SJSA1 (cell line): Measurements from ENCODE around the gene IL17RC. TPM values are rescaled to one million over a fixed set of nuclear protein-coding genes. Genes with fewer than 3 reads are reported as not detected.

Source experiments
- DNase-seq, 2 experiments: peaks; one replicate each; pipeline ENCODE4 v3.0.0-alpha.2; 2015 to 2020; ENCODE audit warnings: low spot score in 2 of 2, low read depth in 1 of 2
- H3K27ac ChIP-seq: fragments of 250-450 bp; sonication (Bioruptor Pico); 2 replicates; pipeline ENCODE4 v1.5.1; 2020; ENCODE audit warnings: mild to moderate bottlenecking, moderate library complexity
- H3K27me3 ChIP-seq: fragments of 250-450 bp; sonication (Bioruptor Pico); replicated peaks from 2 replicates; pipeline ENCODE4 v1.5.1; 2020; ENCODE audit warnings: mild to moderate bottlenecking, moderate library complexity
- H3K36me3 ChIP-seq: fragments of 250-450 bp; sonication (Bioruptor Pico); 2 replicates; pipeline ENCODE4 v1.5.1; 2020; ENCODE audit warnings: mild to moderate bottlenecking
- H3K4me1 ChIP-seq: fragments of 250-450 bp; sonication (Bioruptor Pico); replicated peaks from 2 replicates; pipeline ENCODE4 v1.6.1; 2021; ENCODE audit warnings: mild to moderate bottlenecking
- H3K4me3 ChIP-seq: fragments of 250-450 bp; sonication (Bioruptor Pico); 2 replicates; pipeline ENCODE4 v1.5.1; 2020; ENCODE audit warnings: mild to moderate bottlenecking
- H3K9me3 ChIP-seq: fragments of 250-450 bp; sonication (Bioruptor Pico); replicated peaks from 2 replicates; pipeline ENCODE4 v1.5.1; 2020; ENCODE audit warnings: mild to moderate bottlenecking
- total RNA-seq: library from RNA; depleted of rRNA; stranded (reverse); fragments of >200 nt; shearing (Covaris generic); gene quantifications from 2 replicates; pipeline ENCODE4 v1.2.3, GENCODE V29; 2014

Gene IL17RC
- total RNA-seq, 1 experiment from 2014 or later, result 19.5 TPM

- Histone ChIP-seq H3K4me1 (peaks cover 35% of the 10 kb centered on the region), H3K36me3 (peaks cover 6% of the 10 kb centered on the region; the same call in 1 of the 2 replicates), H3K9me3 (0 out of 2 replicates have a peak, but pooled peaks cover 5% of the 10 kb centered on the region), H3K27ac (peak overlapping the region; percentile 26), H3K27me3 (no peaks in the 10 kb centered on the region), H3K4me3 (peak overlapping the region; percentile 50)
- DNase-seq, result peak; percentile 65 to 68
Observed at GRCh38 chr3:9915254-9916141, 1.4 kb upstream of the IL17RC start.

GRCh38 chr3:9916346-9916733 is 558 bp upstream of the IL17RC start:
- no peak for DNase-seq
- peak overlapping the region; percentile 31 for H3K4me3 ChIP-seq
- peaks cover 35% of the 10 kb centered on the region for H3K4me1 ChIP-seq
- H3K27ac ChIP-seq, result peak overlapping the region; percentile 9; the same call in 1 of the 2 replicates
- H3K27me3 ChIP-seq, result no peaks in the 10 kb centered on the region
- peaks cover 6% of the 10 kb centered on the region; the same call in 1 of the 2 replicates for H3K36me3 ChIP-seq
- 0 out of 2 replicates have a peak, but pooled peaks cover 5% of the 10 kb centered on the region for H3K9me3 ChIP-seq

- H3K4me3 ChIP-seq, result no peak overlapping the region
- no peak for DNase-seq
- H3K27me3 ChIP-seq, result no peaks in the 10 kb centered on the region
- no peak overlapping the region for H3K27ac ChIP-seq
- peaks cover 35% of the 10 kb centered on the region for H3K4me1 ChIP-seq
- H3K36me3 ChIP-seq, result peaks cover 6% of the 10 kb centered on the region; the same call in 1 of the 2 replicates
- 0 out of 2 replicates have a peak, but pooled peaks cover 5% of the 10 kb centered on the region for H3K9me3 ChIP-seq
Observed at GRCh38 chr3:9917820-9918219, 922 bp downstream of the IL17RC start.

GRCh38 chr3:9918261-9919038 is 1.6 kb downstream of the IL17RC start:
- Histone ChIP-seq H3K27me3 (no peaks in the 10 kb centered on the region), H3K4me3 (no peak overlapping the region), H3K27ac (no peak overlapping the region), H3K36me3 (peaks cover 6% of the 10 kb centered on the region; the same call in 1 of the 2 replicates), H3K4me1 (peaks cover 35% of the 10 kb centered on the region), H3K9me3 (0 out of 2 replicates have a peak, but pooled peaks cover 5% of the 10 kb centered on the region)
- no peak for DNase-seq

GRCh38 chr3:9928158-9928557 is 11.3 kb downstream of the IL17RC start:
- no peak for DNase-seq
- Histone ChIP-seq H3K4me3 (no peak overlapping the region), H3K4me1 (peaks cover 8% of the 10 kb centered on the region), H3K27me3 (no peaks in the 10 kb centered on the region), H3K9me3 (no peaks in the 10 kb centered on the region), H3K36me3 (no peaks in the 10 kb centered on the region), H3K27ac (no peak overlapping the region)

GRCh38 chr3:9930804-9931418 is 14.0 kb downstream of the IL17RC start:
- Histone ChIP-seq H3K27me3 (no peaks in the 10 kb centered on the region), H3K36me3 (no peaks in the 10 kb centered on the region), H3K27ac (no peak overlapping the region), H3K4me3 (no peak overlapping the region), H3K4me1 (peaks cover 21% of the 10 kb centered on the region), H3K9me3 (no peaks in the 10 kb centered on the region)
- DNase-seq, result no peak

- H3K36me3 ChIP-seq, result no peaks in the 10 kb centered on the region; the same call in 1 of the 2 replicates
- DNase-seq, result no peak
- H3K4me1 ChIP-seq, result peaks cover 21% of the 10 kb centered on the region
- H3K4me3 ChIP-seq, result peak overlapping the region; percentile 58
- no peak overlapping the region for H3K27ac ChIP-seq
- no peaks in the 10 kb centered on the region for H3K9me3 ChIP-seq
- H3K27me3 ChIP-seq, result no peaks in the 10 kb centered on the region
Observed at GRCh38 chr3:9932535-9932842, 15.6 kb downstream of the IL17RC start.

- Histone ChIP-seq H3K4me1 (peaks cover 21% of the 10 kb centered on the region), H3K27ac (no peak overlapping the region), H3K36me3 (no peaks in the 10 kb centered on the region; the same call in 1 of the 2 replicates), H3K4me3 (peak overlapping the region; percentile 58), H3K27me3 (no peaks in the 10 kb centered on the region), H3K9me3 (no peaks in the 10 kb centered on the region)
- peak; percentile 67 to 84 for DNase-seq
Observed at GRCh38 chr3:9932843-9933560, 16.1 kb downstream of the IL17RC start.

- H3K4me3 ChIP-seq, result peak within 1 kb of the TSS; percentile 58
- peak; percentile 86 to 87 for DNase-seq
- no peaks in the 10 kb centered on the region; the same call in 1 of the 2 replicates for H3K36me3 ChIP-seq
- H3K27me3 ChIP-seq, result no peaks in the 10 kb centered on the region
- peaks cover 21% of the 10 kb centered on the region for H3K4me1 ChIP-seq
- peak within 1 kb of the TSS; percentile 32 for H3K27ac ChIP-seq
- no peaks in the 10 kb centered on the region for H3K9me3 ChIP-seq
Observed at GRCh38 chr3:9933561-9934234, 16.8 kb downstream of the IL17RC start, which contains the start of gene CRELD1. Gene CRELD1, plus strand, starts transcription at chr3:9933834. Its CDS starts 605 bp downstream, at chr3:9934439.

- H3K27ac ChIP-seq, result no peak overlapping the region
Observed at GRCh38 chr3:9934235-9934621, 17.3 kb downstream of the IL17RC start.

GRCh38 chr3:9934993-9935392 is 18.1 kb downstream of the IL17RC start:
- Histone ChIP-seq H3K4me3 (no peak overlapping the region), H3K4me1 (peaks cover 21% of the 10 kb centered on the region), H3K36me3 (no peaks in the 10 kb centered on the region; the same call in 1 of the 2 replicates), H3K9me3 (no peaks in the 10 kb centered on the region), H3K27me3 (no peaks in the 10 kb centered on the region), H3K27ac (no peak overlapping the region)
- no peak for DNase-seq

More at GRCh38 chr3:9934235-9934621, 17.3 kb downstream of the IL17RC start:
- no peak for DNase-seq
- Histone ChIP-seq H3K4me3 (peak overlapping the region; percentile 58), H3K36me3 (no peaks in the 10 kb centered on the region; the same call in 1 of the 2 replicates), H3K9me3 (no peaks in the 10 kb centered on the region), H3K27me3 (no peaks in the 10 kb centered on the region), H3K4me1 (peaks cover 21% of the 10 kb centered on the region)

GRCh38 chr3:9935966-9936510 is 19.1 kb downstream of the IL17RC start:
- H3K9me3 ChIP-seq, result no peaks in the 10 kb centered on the region
- H3K27me3 ChIP-seq, result no peaks in the 10 kb centered on the region
- no peaks in the 10 kb centered on the region; the same call in 1 of the 2 replicates for H3K36me3 ChIP-seq
- H3K4me1 ChIP-seq, result peaks cover 21% of the 10 kb centered on the region
- no peak overlapping the region for H3K27ac ChIP-seq
- no peak for DNase-seq
- no peak overlapping the region for H3K4me3 ChIP-seq
